Subcutaneous abdominal adipose tissue (tissue), 5 donors: Measurements from ENCODE around the gene NOXO1.
A peak's percentile ranks its signal among the peaks of the same experiment; 100 is the strongest.
"Not testable (repeated sequence)": the region's sequence is repeated elsewhere in the genome, so short reads cannot be mapped to it uniquely, and the experiment has no call there.

Experiments
- H3K27ac ChIP-seq: one replicate; pipeline ENCODE4 v1.7.0; 2013; ENCODE audit warnings: low read depth, mild to moderate bottlenecking, inconsistent platforms, low read length, moderate library complexity
- H3K27me3 ChIP-seq, 5 donors: one replicate each; pipeline ENCODE4 v1.7.0; 2013; ENCODE audit warnings: low read length in 5 of 5, inconsistent platforms in 1 of 5; ENCODE audit not compliant: control insufficient read depth in 5 of 5, insufficient read depth in 4 of 5
- H3K36me3 ChIP-seq, 5 donors: one replicate each; pipeline ENCODE4 v1.7.0; 2013; ENCODE audit warnings: low read length in 5 of 5; ENCODE audit not compliant: control insufficient read depth in 5 of 5, insufficient read depth in 5 of 5
- H3K4me1 ChIP-seq, 5 donors: one replicate each; pipeline ENCODE4 v1.7.0; 2013; ENCODE audit warnings: low read length in 5 of 5, mild to moderate bottlenecking in 3 of 5, moderate library complexity in 1 of 5; ENCODE audit not compliant: control insufficient read depth in 5 of 5, insufficient read depth in 5 of 5
- H3K4me3 ChIP-seq, 5 donors: one replicate each; pipeline ENCODE4 v1.7.0; 2013; ENCODE audit warnings: low read length in 5 of 5, low read depth in 1 of 5
- H3K9ac ChIP-seq, 5 donors: one replicate each; pipeline ENCODE4 v1.7.0; 2013; ENCODE audit warnings: low read length in 5 of 5, mild to moderate bottlenecking in 4 of 5, moderate library complexity in 3 of 5
- H3K9me3 ChIP-seq, 5 donors: one replicate each; pipeline ENCODE4 v1.7.0; 2013; ENCODE audit warnings: low read length in 5 of 5; ENCODE audit not compliant: control insufficient read depth in 5 of 5
- donor health status: healthy.
- donor health status: healthy.
- donor health status: healthy.
- donor health status: healthy.
- donor health status: healthy.

NOXO1 gene

GRCh38 chr16:2013527-2013926, 32.3 kb upstream of the NOXO1 start:
- peaks cover 0 to 9% (median 5%) of the 10 kb centered on the region in 5 donors for H3K27me3 ChIP-seq
- H3K9me3 ChIP-seq = no peaks in the 10 kb centered on the region
- no peak overlapping the region for H3K9ac ChIP-seq
- H3K4me1 ChIP-seq = peaks cover 8 to 16% (median 15%) of the 10 kb centered on the region in 5 donors
- H3K4me3 ChIP-seq = no peak overlapping the region
- no peak overlapping the region for H3K27ac ChIP-seq
- no peaks in the 10 kb centered on the region for H3K36me3 ChIP-seq

- H3K4me1 ChIP-seq = peaks cover 17 to 34% (median 33%) of the 10 kb centered on the region in 5 donors
- H3K9me3 ChIP-seq, H3K9ac ChIP-seq, H3K4me3 ChIP-seq, H3K27me3 ChIP-seq, H3K27ac ChIP-seq, H3K36me3 ChIP-seq: not testable (repeated sequence)
Measured at GRCh38 chr16:2011726-2012125, 30.5 kb upstream of the NOXO1 start.

- no peaks in the 10 kb centered on the region for H3K36me3 ChIP-seq
- H3K4me3 ChIP-seq = peak within 1 kb of the TSS; percentile 72 to 89 (median 79)
- H3K27me3 ChIP-seq = no peaks in the 10 kb centered on the region
- peak within 1 kb of the TSS; percentile 68 to 95 (median 87) for H3K9ac ChIP-seq
- H3K27ac ChIP-seq = peak within 1 kb of the TSS; percentile 81
- no peaks in the 10 kb centered on the region for H3K9me3 ChIP-seq
- H3K4me1 ChIP-seq = peaks cover 17 to 52% (median 50%) of the 10 kb centered on the region in 5 donors
Measured at GRCh38 chr16:2009791-2010510, 28.7 kb upstream of the NOXO1 start, which contains the start of gene ZNF598. ZNF598 (minus strand) TSS chr16:2009821.

GRCh38 chr16:2009164-2009711, 28.0 kb upstream of the NOXO1 start:
- Histone ChIP-seq H3K27ac (peak overlapping the region; percentile 79), H3K9me3 (no peaks in the 10 kb centered on the region), H3K27me3 (no peaks in the 10 kb centered on the region), H3K36me3 (no peaks in the 10 kb centered on the region), H3K4me1 (peaks cover 17 to 59% (median 57%) of the 10 kb centered on the region in 5 donors), H3K4me3 (peak overlapping the region; percentile 72 to 79 (median 73)), H3K9ac (peak overlapping the region; percentile 68 to 95 (median 87))

GRCh38 chr16:2008631-2009163, 27.4 kb upstream of the NOXO1 start:
- Histone ChIP-seq H3K27ac (peak overlapping the region; percentile 79), H3K4me3 (peak overlapping the region; percentile 72 to 79 (median 73)), H3K9ac (peak overlapping the region; percentile 68 to 95 (median 87)), H3K27me3 (no peaks in the 10 kb centered on the region), H3K4me1 (peaks cover 17 to 64% (median 62%) of the 10 kb centered on the region in 5 donors), H3K9me3 (no peaks in the 10 kb centered on the region), H3K36me3 (no peaks in the 10 kb centered on the region)

GRCh38 chr16:2008009-2008526, 26.8 kb upstream of the NOXO1 start:
- Histone ChIP-seq H3K36me3 (peaks cover 0 to 5% (median 5%) of the 10 kb centered on the region in 5 donors), H3K4me3 (peak overlapping the region in 4 of 5 donors; percentile 38 to 77 (median 62))

GRCh38 chr16:2007081-2007836, 26.0 kb upstream of the NOXO1 start:
- H3K4me3 ChIP-seq = peak overlapping the region in 3 of 5 donors; percentile 22 to 77 (median 38)
- no peaks in the 10 kb centered on the region for H3K9me3 ChIP-seq
- H3K27ac ChIP-seq = peak overlapping the region; percentile 79
- H3K36me3 ChIP-seq = peaks cover 0 to 13% (median 13%) of the 10 kb centered on the region in 5 donors
- peak overlapping the region in 3 of 5 donors; percentile 53 to 60 (median 54) for H3K9ac ChIP-seq
- no peaks in the 10 kb centered on the region for H3K27me3 ChIP-seq
- peaks cover 17 to 70% (median 66%) of the 10 kb centered on the region in 5 donors for H3K4me1 ChIP-seq

More at GRCh38 chr16:2008009-2008526, 26.8 kb upstream of the NOXO1 start:
- H3K4me1 ChIP-seq = peaks cover 17 to 70% (median 66%) of the 10 kb centered on the region in 5 donors
- no peaks in the 10 kb centered on the region for H3K27me3 ChIP-seq
- H3K9me3 ChIP-seq = no peaks in the 10 kb centered on the region
- peak overlapping the region; percentile 53 to 90 (median 60) for H3K9ac ChIP-seq
- peak overlapping the region; percentile 79 for H3K27ac ChIP-seq

GRCh38 chr16:2006317-2006716, 25.0 kb upstream of the NOXO1 start:
- H3K27ac ChIP-seq = no peak overlapping the region
- H3K4me1 ChIP-seq = peaks cover 17 to 70% (median 66%) of the 10 kb centered on the region in 5 donors
- H3K4me3 ChIP-seq = no peak overlapping the region
- no peaks in the 10 kb centered on the region for H3K27me3 ChIP-seq
- no peaks in the 10 kb centered on the region for H3K9me3 ChIP-seq
- no peak overlapping the region for H3K9ac ChIP-seq
- peaks cover 0 to 22% (median 22%) of the 10 kb centered on the region in 5 donors for H3K36me3 ChIP-seq

- H3K4me1 ChIP-seq = peaks cover 17 to 70% (median 65%) of the 10 kb centered on the region in 5 donors
- peak overlapping the region in 1 of 5 donors; percentile 46 for H3K9ac ChIP-seq
- H3K9me3 ChIP-seq = no peaks in the 10 kb centered on the region
- no peak overlapping the region for H3K27ac ChIP-seq
- no peak overlapping the region for H3K4me3 ChIP-seq
- H3K27me3 ChIP-seq = no peaks in the 10 kb centered on the region
- peaks cover 0 to 29% (median 29%) of the 10 kb centered on the region in 5 donors for H3K36me3 ChIP-seq
Measured at GRCh38 chr16:2005646-2006045, 24.4 kb upstream of the NOXO1 start.
